Uterus (tissue), 4 donors: ENCODE results near the gene TWIST2. TPM values are rescaled to one million over a fixed set of nuclear protein-coding genes. Genes with fewer than 3 reads are reported as not detected.

Experiments
- DNase-seq, 2 donors: peaks; one replicate each; pipeline ENCODE4 v3.0.0-alpha.2; 2019 to 2020
- H3K27ac ChIP-seq, 2 donors: fragments of 200-600 bp; sonication (generic); 1 replicate in 1 of 2; 2 replicates in 1 of 2; pipeline ENCODE4 v1.5.1; 2016 to 2018
- H3K27me3 ChIP-seq, 2 donors: fragments of 200-600 bp; sonication (generic); one replicate each; pipeline ENCODE4 v1.5.1; 2018 to 2019; ENCODE audit warnings: control low read depth in 1 of 2
- H3K36me3 ChIP-seq, 2 donors: fragments of 200-600 bp; sonication (generic); one replicate each; pipeline ENCODE4 v1.5.1; 2019; ENCODE audit warnings: control low read depth in 1 of 2
- H3K4me1 ChIP-seq, 2 donors: fragments of 200-600 bp; sonication (generic); one replicate each; pipeline ENCODE4 v1.5.1; 2018 to 2019; ENCODE audit warnings: control low read depth in 1 of 2
- H3K4me3 ChIP-seq, 2 donors: fragments of 200-600 bp; sonication (generic); 1 replicate in 1 of 2; 2 replicates in 1 of 2; pipeline ENCODE4 v1.5.1; 2018 to 2019; ENCODE audit warnings: mild to moderate bottlenecking in 1 of 2
- H3K9me3 ChIP-seq, 2 donors: fragments of 200-600 bp; sonication (generic); one replicate each; pipeline ENCODE4 v1.5.1; 2019; ENCODE audit warnings: control low read depth in 1 of 2
- CTCF ChIP-seq, 4 experiments: fragments of 200-600 bp in 2 of 4; fragments of 450-650 bp in 2 of 4; sonication (generic) in 2 of 4; IDR thresholded peaks; one replicate each; pipeline ENCODE4 v1.5.1; 2016 to 2019; ENCODE audit warnings: antibody characterized with exemption in 4 of 4, mild to moderate bottlenecking in 2 of 4, moderate library complexity in 1 of 4
- POLR2A ChIP-seq, 2 donors: fragments of 450-650 bp; IDR thresholded peaks; one replicate each; pipeline ENCODE4 v1.6.1; 2016; ENCODE audit warnings: antibody characterized with exemption in 2 of 2, mild to moderate bottlenecking in 1 of 2, moderate library complexity in 1 of 2
- intact Hi-C: fragments of 100-400 bp; cut with DNase I; formaldehyde crosslinking; loops from one replicate; pipeline ENCODE4 v1.15.1; 2023; ENCODE audit warnings: low total_unique reads
- total RNA-seq, 4 donors: library from RNA; depleted of rRNA in 3 of 4; stranded (reverse); fragments of >200 nt in 3 of 4; gene quantifications; one replicate each; pipeline versions ENCODE4 v1.1.0 to v1.2.4, GENCODE V29; 2014 to 2023
- donor health status: DM: yes; HTN: yes; CAD: no.

The TWIST2 gene
- total RNA-seq, 4 donors from 2014 or later, result 28.1 to 199 (median 63.9) TPM

GRCh38 chr2:238841542-238842164, 6.2 kb upstream of the TWIST2 start:
- TF ChIP-seq POLR2A (IDR thresholded peaks at IDR 0.05), result no peak
- intact Hi-C loops, result loop anchor here (5.0 kb wide), 1 partner anchor 61 kb away; no protein-coding TSS in a partner anchor
- DNase-seq, result no peak
- no peak overlapping the region for H3K27ac ChIP-seq
- H3K4me3 ChIP-seq, result no peak overlapping the region
- no peaks in the 10 kb centered on the region for H3K27me3 ChIP-seq
- no peaks in the 10 kb centered on the region for H3K4me1 ChIP-seq
- no peaks in the 10 kb centered on the region for H3K9me3 ChIP-seq
- H3K36me3 ChIP-seq, result no peaks in the 10 kb centered on the region

- Histone ChIP-seq H3K4me3 (no peak overlapping the region), H3K4me1 (no peaks in the 10 kb centered on the region), H3K27ac (no peak overlapping the region), H3K9me3 (no peaks in the 10 kb centered on the region), H3K36me3 (no peaks in the 10 kb centered on the region), H3K27me3 (no peaks in the 10 kb centered on the region)
- DNase-seq, result no peak
- intact Hi-C loops, result loop anchor here (5.0 kb wide), 1 partner anchor 59 kb away; no protein-coding TSS in a partner anchor
- no peak for TF ChIP-seq POLR2A (IDR thresholded peaks at IDR 0.05)
- no peak for TF ChIP-seq CTCF (IDR thresholded peaks at IDR 0.05)
Measured at GRCh38 chr2:238843476-238843875, 4.4 kb upstream of the TWIST2 start.

- Histone ChIP-seq H3K27ac (peak overlapping the region; percentile 85 to 96), H3K4me1 (no peaks in the 10 kb centered on the region), H3K4me3 (peak overlapping the region; percentile 61 to 78), H3K36me3 (no peaks in the 10 kb centered on the region), H3K9me3 (no peaks in the 10 kb centered on the region), H3K27me3 (no peaks in the 10 kb centered on the region)
- intact Hi-C loops, result no loop called here
- TF ChIP-seq POLR2A (IDR thresholded peaks at IDR 0.05) (no peak), CTCF (IDR thresholded peaks at IDR 0.05) (no peak)
- no peak for DNase-seq
Measured at GRCh38 chr2:238845583-238846377, 2.1 kb upstream of the TWIST2 start.

- no peaks in the 10 kb centered on the region for H3K27me3 ChIP-seq
- H3K36me3 ChIP-seq, result no peaks in the 10 kb centered on the region
- H3K4me1 ChIP-seq, result no peaks in the 10 kb centered on the region
- no peaks in the 10 kb centered on the region for H3K9me3 ChIP-seq
- intact Hi-C loops, result no loop called here
- no peak for DNase-seq
- TF ChIP-seq POLR2A (IDR thresholded peaks at IDR 0.05), result no peak
- no peak for TF ChIP-seq CTCF (IDR thresholded peaks at IDR 0.05)
- peak overlapping the region; percentile 61 to 78 for H3K4me3 ChIP-seq
- peak overlapping the region; percentile 85 to 96 for H3K27ac ChIP-seq
Measured at GRCh38 chr2:238846378-238846627, 1.6 kb upstream of the TWIST2 start.

GRCh38 chr2:238846628-238847418, 1.1 kb upstream of the TWIST2 start:
- no peaks in the 10 kb centered on the region for H3K36me3 ChIP-seq
- intact Hi-C loops, result no loop called here
- TF ChIP-seq POLR2A (IDR thresholded peaks at IDR 0.05) (no peak), CTCF (IDR thresholded peaks at IDR 0.05) (peak in 2 of 4 experiments; percentile 3 to 16)
- no peaks in the 10 kb centered on the region for H3K4me1 ChIP-seq
- no peaks in the 10 kb centered on the region for H3K9me3 ChIP-seq
- peak; percentile 44 to 50 for DNase-seq
- no peaks in the 10 kb centered on the region for H3K27me3 ChIP-seq
- peak overlapping the region; percentile 61 to 78 for H3K4me3 ChIP-seq
- peak overlapping the region; percentile 85 to 96 for H3K27ac ChIP-seq
